Measurements from ENCODE around the gene THBD. TPM values are rescaled to one million over a fixed set of nuclear protein-coding genes. Genes with fewer than 3 reads are reported as not detected.

The THBD gene
- polyA plus RNA-seq, 4 donors = 4.5 to 7.0 (median 5.6) TPM

- no peak for DNase-seq (ENCODE audit: low read depth in 4 of 4, low spot score in 2 of 4)
These were observed 14.1 kb upstream of the THBD start for GRCh38 chr20:23063581-23063980.

- DNase-seq (ENCODE audit: low read depth in 4 of 4, low spot score in 2 of 4) = no peak
These were observed 13.7 kb upstream of the THBD start for GRCh38 chr20:23063168-23063567.

- DNase-seq (ENCODE audit: low read depth in 4 of 4, low spot score in 2 of 4) = no peak
These were observed 13.2 kb upstream of the THBD start for GRCh38 chr20:23062632-23063031.

GRCh38 chr20:23061734-23062561, 12.5 kb upstream of the THBD start:
- DNase-seq (ENCODE audit: low read depth in 4 of 4, low spot score in 2 of 4) = peak in 1 of 4 donors; percentile 52

GRCh38 chr20:23061262-23061661, 11.8 kb upstream of the THBD start:
- DNase-seq (ENCODE audit: low read depth in 4 of 4, low spot score in 2 of 4) = no peak

GRCh38 chr20:23060629-23061028, 11.2 kb upstream of the THBD start:
- DNase-seq (ENCODE audit: low read depth in 4 of 4, low spot score in 2 of 4) = no peak

- no peak for DNase-seq (ENCODE audit: low read depth in 4 of 4, low spot score in 2 of 4)
These were observed 10.4 kb upstream of the THBD start for GRCh38 chr20:23059846-23060245.

- DNase-seq (ENCODE audit: low read depth in 4 of 4, low spot score in 2 of 4) = no peak
These were observed 9.5 kb upstream of the THBD start for GRCh38 chr20:23059001-23059400.

- DNase-seq (ENCODE audit: low read depth in 4 of 4, low spot score in 2 of 4) = no peak
These were observed 8.8 kb upstream of the THBD start for GRCh38 chr20:23058240-23058639.

GRCh38 chr20:23052904-23053303, 3.4 kb upstream of the THBD start:
- no peak for DNase-seq (ENCODE audit: low read depth in 4 of 4, low spot score in 2 of 4)

GRCh38 chr20:23050847-23051627, 1.6 kb upstream of the THBD start:
- DNase-seq (ENCODE audit: low read depth in 4 of 4, low spot score in 2 of 4) = peak in 2 of 4 donors; percentile 63 to 73

GRCh38 chr20:23050076-23050838, 785 bp upstream of the THBD start:
- DNase-seq (ENCODE audit: low read depth in 4 of 4, low spot score in 2 of 4) = no peak

- no peak for DNase-seq (ENCODE audit: low read depth in 4 of 4, low spot score in 2 of 4)
These were observed 930 bp downstream of the THBD start for GRCh38 chr20:23048283-23049200.

- no peak for DNase-seq (ENCODE audit: low read depth in 4 of 4, low spot score in 2 of 4)
These were observed 1.7 kb downstream of the THBD start for GRCh38 chr20:23047738-23048214.

GRCh38 chr20:23047001-23047737, 2.3 kb downstream of the THBD start:
- DNase-seq (ENCODE audit: low read depth in 4 of 4, low spot score in 2 of 4) = no peak

GRCh38 chr20:23046431-23046830, 3.0 kb downstream of the THBD start:
- no peak for DNase-seq (ENCODE audit: low read depth in 4 of 4, low spot score in 2 of 4)

- no peak for DNase-seq (ENCODE audit: low read depth in 4 of 4, low spot score in 2 of 4)
These were observed 6.1 kb downstream of the THBD start for GRCh38 chr20:23043376-23043775.

GRCh38 chr20:23042270-23042669, 7.2 kb downstream of the THBD start:
- no peak for DNase-seq (ENCODE audit: low read depth in 4 of 4, low spot score in 2 of 4)

GRCh38 chr20:23039885-23040508, 9.5 kb downstream of the THBD start:
- no peak for DNase-seq (ENCODE audit: low read depth in 4 of 4, low spot score in 2 of 4)
